HEK293 (cell line): ENCODE results near the gene TBC1D3K.
"Not testable (repeated sequence)": the region's sequence is repeated elsewhere in the genome, so short reads cannot be mapped to it uniquely, and the experiment has no call there.

Source experiments
- CTCF ChIA-PET: fragments of 350-600 bp; formaldehyde crosslinking; extraction: SDS; loops from one replicate; lab custom pipeline; 2021; ENCODE audit warnings: antibody characterized with exemption; lab: Yijun Ruan, JAX
- POLR2A ChIA-PET: fragments of 300-600 bp; formaldehyde crosslinking; extraction: SDS; loops from one replicate; lab custom pipeline; 2020; ENCODE audit warnings: antibody characterized with exemption, inconsistent platforms; lab: Yijun Ruan, JAX
- H3K27ac ChIP-seq: fragments of 200-500 bp; sonication (Bioruptor generic); 2 replicates; pipeline ENCODE4 v1.5.1; 2014; ENCODE audit warnings: low read depth, low read length, control low read depth, inconsistent platforms; ENCODE audit errors: extremely low read depth
- H3K36me3 ChIP-seq, 2 experiments: fragments of 200-500 bp in 1 of 2; sonication (Bioruptor generic) in 1 of 2; 1 replicate in 1 of 2; 2 replicates in 1 of 2; pipeline ENCODE4 v1.5.1; 2014 to 2017; ENCODE audit warnings: inconsistent platforms in 2 of 2, low read length in 2 of 2; ENCODE audit not compliant: control insufficient read depth in 2 of 2, insufficient read depth in 1 of 2
- H3K4me1 ChIP-seq: fragments of 200-500 bp; sonication (Bioruptor generic); 2 replicates; pipeline ENCODE4 v1.5.1; 2014; ENCODE audit warnings: mild to moderate bottlenecking, low read length, inconsistent platforms; ENCODE audit not compliant: control insufficient read depth, insufficient read depth
- H3K4me3 ChIP-seq: 2 replicates; pipeline ENCODE4 v1.5.1; 2011; ENCODE audit warnings: low read depth, mild to moderate bottlenecking, control low read depth, low read length, moderate library complexity
- H3K9me3 ChIP-seq: fragments of 200-500 bp; sonication (Bioruptor generic); 2 replicates; pipeline ENCODE4 v1.5.1; 2014; ENCODE audit warnings: low read depth, low read length, inconsistent platforms; ENCODE audit not compliant: control insufficient read depth, insufficient read depth
- HOXD13 ChIP-seq: sonication (generic); formaldehyde crosslinking; IDR thresholded peaks from 2 replicates; pipeline ENCODE4 v1.8.0; 2022; ENCODE audit warnings: missing genetic modification reagents, borderline replicate concordance
- PATZ1 ChIP-seq: fragments of 450-650 bp; formaldehyde crosslinking; IDR thresholded peaks from 2 replicates; pipeline ENCODE4 v1.5.1; 2016; ENCODE audit warnings: missing biosample characterization, missing genetic modification characterization
- RBAK ChIP-seq: fragments of 450-650 bp; formaldehyde crosslinking; IDR thresholded peaks from 2 replicates; pipeline ENCODE4 v1.5.1; 2016; ENCODE audit warnings: missing biosample characterization, missing genetic modification characterization
- SCRT1 ChIP-seq: fragments of 450-650 bp; formaldehyde crosslinking; IDR thresholded peaks from 2 replicates; pipeline ENCODE4 v1.5.1; 2016; ENCODE audit warnings: missing biosample characterization, missing genetic modification characterization, borderline replicate concordance
- SCRT2 ChIP-seq: fragments of 450-650 bp; formaldehyde crosslinking; IDR thresholded peaks from 2 replicates; pipeline ENCODE4 v1.5.1; 2016; ENCODE audit warnings: missing biosample characterization, missing genetic modification characterization
- ZBTB48 ChIP-seq: fragments of 450-650 bp; formaldehyde crosslinking; IDR thresholded peaks from 2 replicates; pipeline ENCODE4 v1.5.1; 2016; ENCODE audit warnings: missing biosample characterization, missing genetic modification characterization
- ZBTB7A ChIP-seq: fragments of 450-650 bp; formaldehyde crosslinking; IDR thresholded peaks from 2 replicates; pipeline ENCODE4 v1.5.1; 2016; ENCODE audit warnings: low read depth, missing biosample characterization, missing genetic modification characterization
- ZEB2 ChIP-seq: fragments of 450-650 bp; formaldehyde crosslinking; IDR thresholded peaks from 2 replicates; pipeline ENCODE4 v1.5.1; 2016; ENCODE audit warnings: missing biosample characterization, missing genetic modification characterization
- ZNF121 ChIP-seq: fragments of 450-650 bp; formaldehyde crosslinking; IDR thresholded peaks from 2 replicates; pipeline ENCODE4 v1.5.1; 2016; ENCODE audit warnings: missing biosample characterization, missing genetic modification characterization
- ZNF138 ChIP-seq: fragments of 450-650 bp; formaldehyde crosslinking; IDR thresholded peaks from 2 replicates; pipeline ENCODE4 v1.5.1; 2016; ENCODE audit warnings: missing biosample characterization, missing genetic modification characterization, borderline replicate concordance
- ZNF19 ChIP-seq: fragments of 450-650 bp; formaldehyde crosslinking; IDR thresholded peaks from 2 replicates; pipeline ENCODE4; 2016; ENCODE audit warnings: missing biosample characterization, missing genetic modification characterization, low read depth
- ZNF211 ChIP-seq: fragments of 450-650 bp; formaldehyde crosslinking; IDR thresholded peaks from 2 replicates; pipeline ENCODE4 v1.5.1; 2016; ENCODE audit warnings: low read depth, missing biosample characterization, missing genetic modification characterization
- ZNF324 ChIP-seq: fragments of 450-650 bp; formaldehyde crosslinking; IDR thresholded peaks from 2 replicates; pipeline ENCODE4 v1.5.1; 2016; ENCODE audit warnings: missing biosample characterization, missing genetic modification characterization
- ZNF362 ChIP-seq: fragments of 450-650 bp; formaldehyde crosslinking; IDR thresholded peaks from 2 replicates; pipeline ENCODE4 v1.5.1; 2016; ENCODE audit warnings: missing biosample characterization, missing genetic modification characterization
- ZNF394 ChIP-seq: fragments of 450-650 bp; formaldehyde crosslinking; IDR thresholded peaks from 2 replicates; pipeline ENCODE4 v1.5.1; 2016; ENCODE audit warnings: missing biosample characterization, missing genetic modification characterization, mild to moderate bottlenecking, moderate library complexity, borderline replicate concordance
- ZNF404 ChIP-seq: fragments of 450-650 bp; formaldehyde crosslinking; IDR thresholded peaks from 2 replicates; pipeline ENCODE4 v1.5.1; 2017; ENCODE audit warnings: missing biosample characterization, missing genetic modification characterization
- ZNF426 ChIP-seq: fragments of 450-650 bp; formaldehyde crosslinking; IDR thresholded peaks from 2 replicates; pipeline ENCODE4 v1.5.1; 2017; ENCODE audit warnings: missing biosample characterization, missing genetic modification characterization, mild to moderate bottlenecking, inconsistent platforms, moderate library complexity
- ZNF473 ChIP-seq: fragments of 450-650 bp; formaldehyde crosslinking; IDR thresholded peaks from 2 replicates; pipeline ENCODE4 v1.5.1; 2017; ENCODE audit warnings: missing biosample characterization, missing genetic modification characterization
- ZNF514 ChIP-seq: fragments of 450-650 bp; formaldehyde crosslinking; IDR thresholded peaks from 2 replicates; pipeline ENCODE4 v1.5.1; 2016; ENCODE audit warnings: missing biosample characterization, missing genetic modification characterization
- ZNF521 ChIP-seq: fragments of 450-650 bp; formaldehyde crosslinking; IDR thresholded peaks from 2 replicates; pipeline ENCODE4 v1.5.1; 2017; ENCODE audit warnings: missing biosample characterization, mild to moderate bottlenecking, missing genetic modification characterization
- ZNF580 ChIP-seq: fragments of 450-650 bp; formaldehyde crosslinking; IDR thresholded peaks from 2 replicates; pipeline ENCODE4 v1.5.1; 2016; ENCODE audit warnings: missing biosample characterization, missing genetic modification characterization
- ZNF585B ChIP-seq: fragments of 450-650 bp; formaldehyde crosslinking; IDR thresholded peaks from 2 replicates; pipeline ENCODE4 v1.5.1; 2016; ENCODE audit warnings: missing biosample characterization, missing genetic modification characterization
- ZNF623 ChIP-seq: fragments of 450-650 bp; formaldehyde crosslinking; IDR thresholded peaks from 2 replicates; pipeline ENCODE4 v1.5.1; 2016; ENCODE audit warnings: missing biosample characterization, missing genetic modification characterization
- ZNF692 ChIP-seq: fragments of 450-650 bp; formaldehyde crosslinking; IDR thresholded peaks from 2 replicates; pipeline ENCODE4 v1.5.1; 2016; ENCODE audit warnings: missing biosample characterization, missing genetic modification characterization
- TF ChIP-seq, protein P1 (sequence below): fragments of 450-650 bp; formaldehyde crosslinking; IDR thresholded peaks from 2 replicates; pipeline ENCODE4 v1.5.1; 2016; ENCODE audit warnings: missing biosample characterization, missing genetic modification characterization

The TBC1D3K gene

DNA sequence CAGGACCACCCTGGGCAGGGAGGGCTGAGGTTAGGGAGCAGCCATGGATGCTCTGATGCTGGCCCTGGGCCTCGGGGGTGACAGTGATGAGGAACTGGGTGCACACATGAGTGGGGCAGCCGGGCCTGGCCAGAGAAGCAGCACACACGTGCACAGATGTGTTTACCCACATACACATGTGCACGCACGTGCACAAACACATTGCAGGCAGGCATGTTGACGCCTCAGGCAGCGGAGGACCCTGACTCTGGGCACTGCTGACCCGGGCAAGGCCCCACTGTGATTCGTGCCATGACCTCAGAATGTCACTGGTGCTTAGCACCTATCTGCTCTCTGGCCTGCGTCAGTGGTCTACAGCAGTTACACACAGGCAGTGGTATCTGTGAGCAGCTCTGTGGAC, at the start of gene TBC1D3K:
Gene TBC1D3K, plus strand, starts transcription at position 301 of the 400 bp plus-strand sequence. CDS start 1,585 bp downstream, outside the sequence.
- POLR2A ChIA-PET, CTCF ChIA-PET, H3K4me1 ChIP-seq, H3K9me3 ChIP-seq, H3K4me3 ChIP-seq, H3K36me3 ChIP-seq, H3K27ac ChIP-seq: not testable (repeated sequence)

- H3K27ac ChIP-seq, result no peak overlapping the region
- ChIA-PET CTCF (no interaction called here), POLR2A (no interaction called here)
- H3K4me3 ChIP-seq, result no peak overlapping the region
- H3K9me3 ChIP-seq, result no peaks in the 10 kb centered on the region
- no peaks in the 10 kb centered on the region; a peak in 1 of 3 replicates for H3K36me3 ChIP-seq
- TF ChIP-seq ZNF514 (tag by site-specific recombination) (no peak), ZNF394 (no peak), ZNF585B (no peak), ZNF121 (tag by site-specific recombination) (no peak), ZNF426 (no peak), ZNF521 (tag by site-specific recombination) (no peak), ZBTB7A (no peak), ZNF362 (tag by site-specific recombination) (no peak), HOXD13 (CRISPR knock-in tag) (no peak), ZNF473 (no peak), ZNF138 (tag by site-specific recombination) (no peak), RBAK (tag by site-specific recombination) (no peak)
- H3K4me1 ChIP-seq, result no peaks in the 10 kb centered on the region
These were observed 39.7 kb upstream of the TBC1D3K start for GRCh38 chr17:37884516-37884915.

DNA sequence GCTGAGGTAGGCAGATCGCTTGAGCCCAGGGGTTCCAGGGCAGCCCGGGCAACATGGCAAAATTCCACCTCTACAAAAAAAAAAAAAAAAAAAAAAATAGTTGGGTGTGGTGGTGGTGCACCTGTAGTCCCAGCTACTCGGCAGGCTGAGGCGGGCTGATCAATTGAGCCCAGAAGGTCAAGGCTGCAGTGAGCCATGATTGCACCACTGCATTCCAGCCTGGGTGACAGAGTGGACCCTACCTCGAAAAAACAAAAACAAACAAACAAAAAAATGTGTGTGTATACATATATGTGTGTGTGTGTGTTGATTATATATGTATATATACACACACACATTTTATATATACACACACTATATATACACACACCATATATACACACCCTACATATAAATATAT, 39.1 kb upstream of the TBC1D3K start:
- ChIA-PET CTCF (no interaction called here), POLR2A (no interaction called here)
- H3K4me1 ChIP-seq, result no peaks in the 10 kb centered on the region
- H3K9me3 ChIP-seq, result no peaks in the 10 kb centered on the region
- H3K4me3 ChIP-seq, result no peak overlapping the region
- H3K36me3 ChIP-seq, result no peaks in the 10 kb centered on the region; a peak in 1 of 3 replicates
- no peak for TF ChIP-seq ZNF404 (tag by site-specific recombination)
- TF ChIP-seq ZNF623 (tag by site-specific recombination), result no peak
- TF ChIP-seq, protein P1, sequence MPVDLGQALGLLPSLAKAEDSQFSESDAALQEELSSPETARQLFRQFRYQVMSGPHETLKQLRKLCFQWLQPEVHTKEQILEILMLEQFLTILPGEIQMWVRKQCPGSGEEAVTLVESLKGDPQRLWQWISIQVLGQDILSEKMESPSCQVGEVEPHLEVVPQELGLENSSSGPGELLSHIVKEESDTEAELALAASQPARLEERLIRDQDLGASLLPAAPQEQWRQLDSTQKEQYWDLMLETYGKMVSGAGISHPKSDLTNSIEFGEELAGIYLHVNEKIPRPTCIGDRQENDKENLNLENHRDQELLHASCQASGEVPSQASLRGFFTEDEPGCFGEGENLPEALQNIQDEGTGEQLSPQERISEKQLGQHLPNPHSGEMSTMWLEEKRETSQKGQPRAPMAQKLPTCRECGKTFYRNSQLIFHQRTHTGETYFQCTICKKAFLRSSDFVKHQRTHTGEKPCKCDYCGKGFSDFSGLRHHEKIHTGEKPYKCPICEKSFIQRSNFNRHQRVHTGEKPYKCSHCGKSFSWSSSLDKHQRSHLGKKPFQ, result no peak
- TF ChIP-seq SCRT1 (tag by site-specific recombination), result no peak
- no peak for TF ChIP-seq ZEB2 (tag by site-specific recombination)
- TF ChIP-seq ZNF324, result no peak
- H3K27ac ChIP-seq, result no peak overlapping the region

DNA sequence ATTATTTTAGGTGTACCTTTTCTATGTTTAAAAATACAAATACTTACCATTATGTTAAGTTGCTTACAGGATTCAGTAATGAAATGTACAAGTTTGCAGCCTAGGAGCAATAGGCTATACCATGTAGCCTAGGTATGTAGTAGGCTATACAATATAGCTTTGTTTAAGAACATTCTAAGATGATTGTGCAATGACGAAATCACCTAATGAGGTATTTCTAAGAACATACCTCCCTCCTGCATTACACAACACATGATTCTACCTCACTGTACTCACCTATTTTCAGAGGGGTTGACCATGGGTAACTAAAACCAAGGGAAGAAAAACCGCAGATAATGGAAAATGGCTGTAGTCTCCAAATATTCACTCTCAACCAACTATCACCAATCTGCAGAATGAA, 35.3 kb upstream of the TBC1D3K start:
- H3K4me1 ChIP-seq, result no peaks in the 10 kb centered on the region
- no peaks in the 10 kb centered on the region for H3K9me3 ChIP-seq
- H3K4me3 ChIP-seq, result no peak overlapping the region
- H3K27ac ChIP-seq, result no peak overlapping the region
- POLR2A ChIA-PET, result no interaction called here
- CTCF ChIA-PET, result no interaction called here
- H3K36me3 ChIP-seq, result no peaks in the 10 kb centered on the region; a peak in 1 of 3 replicates
- TF ChIP-seq ZBTB48 (tag by site-specific recombination) (no peak), ZNF514 (tag by site-specific recombination) (peak; percentile 70; the same call in 1 of the 2 replicates), SCRT2 (tag by site-specific recombination) (no peak), ZNF692 (tag by site-specific recombination) (no peak), ZNF580 (no peak), PATZ1 (no peak), ZNF19 (tag by site-specific recombination) (no peak), ZNF211 (tag by site-specific recombination) (no peak)
